WTC11 (cell line): ENCODE results near the gene IPCEF1. TPM values are rescaled to one million over a fixed set of nuclear protein-coding genes. Genes with fewer than 3 reads are reported as not detected.

Experiments
- ATAC-seq: fragments of 200-7000 bp; cut with Tn5 transposase; 2 replicates; pipeline ENCODE4 v1.10.0; 2021; ENCODE audit warnings: mild to moderate bottlenecking, moderate library complexity
- CTCF ChIA-PET: fragments of 300-600 bp; sonication (Branson Sonifier 250); formaldehyde crosslinking; loops from one replicate; lab custom pipeline; 2021; ENCODE audit warnings: antibody characterized with exemption; lab: Charles Lee
- POLR2A ChIA-PET: fragments of 350-600 bp; sonication (Branson Sonifier 250); formaldehyde crosslinking; loops from one replicate; lab custom pipeline; 2021; ENCODE audit warnings: antibody characterized with exemption; lab: Charles Lee
- DNase-seq: peaks from one replicate; pipeline ENCODE4 v3.0.0; 2021; ENCODE audit warnings: low spot score
- H3K27ac Mint-ChIP-seq: 2 replicates; pipeline ENCODE4 v1.8.0; 2021; ENCODE audit warnings: mixed read lengths
- H3K27me3 Mint-ChIP-seq: 2 replicates; pipeline ENCODE4 v1.8.0; 2021; ENCODE audit warnings: low read depth, mild to moderate bottlenecking, moderate library complexity, mixed read lengths
- H3K36me3 Mint-ChIP-seq: 2 replicates; pipeline ENCODE4 v1.8.0; 2021; ENCODE audit warnings: mixed read lengths
- H3K4me1 Mint-ChIP-seq: 2 replicates; pipeline ENCODE4 v1.8.0; 2022; ENCODE audit warnings: mixed read lengths
- H3K4me3 Mint-ChIP-seq: 2 replicates; pipeline ENCODE4 v1.8.0; 2021; ENCODE audit warnings: mild to moderate bottlenecking, moderate library complexity, mixed read lengths
- H3K9me3 Mint-ChIP-seq: 2 replicates; pipeline ENCODE4 v1.8.0; 2021; ENCODE audit warnings: mixed read lengths
- ELF4 ChIP-seq: sonication (generic); formaldehyde crosslinking; IDR thresholded peaks from 2 replicates; pipeline ENCODE4 v1.8.1; 2022; ENCODE audit warnings: low read depth, mild to moderate bottlenecking, moderate library complexity, missing genetic modification reagents
- ESRRA ChIP-seq: sonication (generic); formaldehyde crosslinking; IDR thresholded peaks from 2 replicates; pipeline ENCODE4 v1.8.1; 2022; ENCODE audit warnings: mild to moderate bottlenecking, missing genetic modification reagents, borderline replicate concordance
- FOXK1 ChIP-seq: sonication (generic); formaldehyde crosslinking; IDR thresholded peaks from 2 replicates; pipeline ENCODE4 v1.8.0; 2022; ENCODE audit warnings: mild to moderate bottlenecking, moderate library complexity, missing genetic modification reagents
- GABPB1 ChIP-seq: sonication (generic); formaldehyde crosslinking; IDR thresholded peaks from 2 replicates; pipeline ENCODE4 v1.8.1; 2023; ENCODE audit warnings: mild to moderate bottlenecking, missing genetic modification reagents
- GTF2I ChIP-seq: fragments of 250-450 bp; sonication (Bioruptor Pico); conservative IDR thresholded peaks from 2 replicates; pipeline ENCODE4 v1.4.0; 2021; ENCODE audit warnings: mild to moderate bottlenecking
- HMGA2 ChIP-seq: fragments of 250-450 bp; sonication (Bioruptor Pico); IDR thresholded peaks from 2 replicates; pipeline ENCODE4 v1.4.0; 2021; ENCODE audit warnings: mild to moderate bottlenecking, moderate library complexity
- JAZF1 ChIP-seq: fragments of 250-450 bp; sonication (Bioruptor Pico); IDR thresholded peaks from 2 replicates; pipeline ENCODE4 v1.9.0; 2021; ENCODE audit warnings: moderate library complexity, mild to moderate bottlenecking, inconsistent platforms
- JUN ChIP-seq: sonication (generic); formaldehyde crosslinking; IDR thresholded peaks from 2 replicates; pipeline ENCODE4 v1.8.0; 2023; ENCODE audit warnings: mild to moderate bottlenecking, missing genetic modification reagents
- KAT7 ChIP-seq: sonication (generic); formaldehyde crosslinking; IDR thresholded peaks from 2 replicates; pipeline ENCODE4 v1.8.1; 2023; ENCODE audit warnings: missing genetic modification reagents, mild to moderate bottlenecking, borderline replicate concordance
- NFYB ChIP-seq: sonication (generic); formaldehyde crosslinking; conservative IDR thresholded peaks from 2 replicates; pipeline ENCODE4 v1.8.0; 2022; ENCODE audit warnings: low read depth, missing genetic modification reagents
- NR1H2 ChIP-seq: sonication (generic); formaldehyde crosslinking; IDR thresholded peaks from 2 replicates; pipeline ENCODE4 v1.9.0; 2021; ENCODE audit warnings: mild to moderate bottlenecking, moderate library complexity, missing genetic modification reagents
- NR2C2 ChIP-seq: sonication (generic); formaldehyde crosslinking; IDR thresholded peaks from 2 replicates; pipeline ENCODE4 v1.8.0; 2022; ENCODE audit warnings: mild to moderate bottlenecking, missing genetic modification reagents
- OVOL2 ChIP-seq: fragments of 250-450 bp; sonication (Bioruptor Pico); IDR thresholded peaks from 2 replicates; pipeline ENCODE4 v1.9.0; 2021; ENCODE audit warnings: mild to moderate bottlenecking, borderline replicate concordance
- SMAD3 ChIP-seq: sonication (generic); formaldehyde crosslinking; IDR thresholded peaks from 2 replicates; pipeline ENCODE4 v1.8.0; 2022; ENCODE audit warnings: missing genetic modification reagents, mild to moderate bottlenecking, borderline replicate concordance
- SP1 ChIP-seq: sonication (generic); formaldehyde crosslinking; conservative IDR thresholded peaks from 2 replicates; pipeline ENCODE4 v1.8.1; 2022; ENCODE audit warnings: missing genetic modification reagents
- total RNA-seq: library from RNA; stranded (reverse); gene quantifications from 3 replicates; pipeline ENCODE4 v1.2.3, GENCODE V29; 2021
- TF ChIP-seq, protein P1 (sequence below): fragments of 250-450 bp; sonication (Bioruptor Pico); IDR thresholded peaks from 2 replicates; pipeline ENCODE4 v1.8.0; 2021; ENCODE audit warnings: mild to moderate bottlenecking
- TF ChIP-seq, protein P2 (sequence below): sonication (generic); formaldehyde crosslinking; IDR thresholded peaks from 2 replicates; pipeline ENCODE4 v1.8.0; 2023; ENCODE audit warnings: mild to moderate bottlenecking, missing genetic modification reagents
- TF ChIP-seq, protein P3 (sequence below): sonication (generic); formaldehyde crosslinking; IDR thresholded peaks from 2 replicates; pipeline ENCODE4 v1.8.1; 2023; ENCODE audit warnings: mild to moderate bottlenecking, missing genetic modification reagents, borderline replicate concordance
- TF ChIP-seq, protein P4 (sequence below): fragments of 200-600 bp; IDR thresholded peaks from 2 replicates; pipeline ENCODE4 v1.8.0; 2022; ENCODE audit warnings: antibody characterized with exemption
- TF ChIP-seq, protein P5 (sequence below): fragments of 250-450 bp; sonication (Bioruptor Pico); IDR thresholded peaks from 2 replicates; pipeline ENCODE4 v1.9.0; 2021; ENCODE audit warnings: mild to moderate bottlenecking
- TF ChIP-seq, protein P6 (sequence below): fragments of 250-450 bp; sonication (Bioruptor Pico); IDR thresholded peaks from 2 replicates; pipeline ENCODE4 v1.9.0; 2021; ENCODE audit warnings: moderate library complexity, mild to moderate bottlenecking, inconsistent platforms, borderline replicate concordance
- TF ChIP-seq, protein P7 (sequence below): sonication (generic); formaldehyde crosslinking; IDR thresholded peaks from 2 replicates; pipeline ENCODE4 v1.8.1; 2023; ENCODE audit warnings: mild to moderate bottlenecking, missing genetic modification reagents

The IPCEF1 gene
- total RNA-seq, 1 experiment from 2014 or later: 1.3 TPM

DNA sequence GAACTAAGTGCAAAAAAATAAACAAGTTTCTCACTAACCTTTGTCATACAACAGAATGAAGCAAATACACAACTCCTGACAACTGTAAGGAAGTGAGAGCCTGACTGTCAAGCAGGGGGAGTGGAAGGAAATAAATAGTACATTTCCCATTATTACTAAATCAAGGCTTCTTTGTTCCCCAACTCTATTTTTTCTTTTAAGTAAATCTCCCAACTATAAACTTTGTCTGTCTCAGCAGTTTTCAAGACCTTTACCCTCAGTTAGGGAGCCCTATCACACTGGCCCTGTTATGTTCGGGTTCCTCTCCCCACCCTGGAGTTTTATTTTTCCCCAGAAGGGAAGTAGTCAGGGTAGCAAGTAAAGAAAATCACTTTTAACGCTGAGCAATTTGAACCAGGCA, 24.1 kb upstream of the IPCEF1 start:
- Mint-ChIP-seq H3K4me3 (no peak overlapping the region), H3K36me3 (no peaks in the 10 kb centered on the region), H3K4me1 (peaks cover 16% of the 10 kb centered on the region), H3K27me3 (no peaks in the 10 kb centered on the region), H3K9me3 (peaks cover 7% of the 10 kb centered on the region; the same call in 1 of the 2 replicates), H3K27ac (no peak overlapping the region)
- ChIA-PET CTCF (no interaction called here), POLR2A (no interaction called here)
- no peak for TF ChIP-seq ESRRA (CRISPR knock-in tag)
- no peak for TF ChIP-seq GTF2I
- TF ChIP-seq, protein P1, sequence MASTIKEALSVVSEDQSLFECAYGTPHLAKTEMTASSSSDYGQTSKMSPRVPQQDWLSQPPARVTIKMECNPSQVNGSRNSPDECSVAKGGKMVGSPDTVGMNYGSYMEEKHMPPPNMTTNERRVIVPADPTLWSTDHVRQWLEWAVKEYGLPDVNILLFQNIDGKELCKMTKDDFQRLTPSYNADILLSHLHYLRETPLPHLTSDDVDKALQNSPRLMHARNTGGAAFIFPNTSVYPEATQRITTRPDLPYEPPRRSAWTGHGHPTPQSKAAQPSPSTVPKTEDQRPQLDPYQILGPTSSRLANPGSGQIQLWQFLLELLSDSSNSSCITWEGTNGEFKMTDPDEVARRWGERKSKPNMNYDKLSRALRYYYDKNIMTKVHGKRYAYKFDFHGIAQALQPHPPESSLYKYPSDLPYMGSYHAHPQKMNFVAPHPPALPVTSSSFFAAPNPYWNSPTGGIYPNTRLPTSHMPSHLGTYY: no peak
- TF ChIP-seq, protein P2, sequence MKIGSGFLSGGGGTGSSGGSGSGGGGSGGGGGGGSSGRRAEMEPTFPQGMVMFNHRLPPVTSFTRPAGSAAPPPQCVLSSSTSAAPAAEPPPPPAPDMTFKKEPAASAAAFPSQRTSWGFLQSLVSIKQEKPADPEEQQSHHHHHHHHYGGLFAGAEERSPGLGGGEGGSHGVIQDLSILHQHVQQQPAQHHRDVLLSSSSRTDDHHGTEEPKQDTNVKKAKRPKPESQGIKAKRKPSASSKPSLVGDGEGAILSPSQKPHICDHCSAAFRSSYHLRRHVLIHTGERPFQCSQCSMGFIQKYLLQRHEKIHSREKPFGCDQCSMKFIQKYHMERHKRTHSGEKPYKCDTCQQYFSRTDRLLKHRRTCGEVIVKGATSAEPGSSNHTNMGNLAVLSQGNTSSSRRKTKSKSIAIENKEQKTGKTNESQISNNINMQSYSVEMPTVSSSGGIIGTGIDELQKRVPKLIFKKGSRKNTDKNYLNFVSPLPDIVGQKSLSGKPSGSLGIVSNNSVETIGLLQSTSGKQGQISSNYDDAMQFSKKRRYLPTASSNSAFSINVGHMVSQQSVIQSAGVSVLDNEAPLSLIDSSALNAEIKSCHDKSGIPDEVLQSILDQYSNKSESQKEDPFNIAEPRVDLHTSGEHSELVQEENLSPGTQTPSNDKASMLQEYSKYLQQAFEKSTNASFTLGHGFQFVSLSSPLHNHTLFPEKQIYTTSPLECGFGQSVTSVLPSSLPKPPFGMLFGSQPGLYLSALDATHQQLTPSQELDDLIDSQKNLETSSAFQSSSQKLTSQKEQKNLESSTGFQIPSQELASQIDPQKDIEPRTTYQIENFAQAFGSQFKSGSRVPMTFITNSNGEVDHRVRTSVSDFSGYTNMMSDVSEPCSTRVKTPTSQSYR: no peak
- TF ChIP-seq NR2C2 (CRISPR knock-in tag): no peak
- DNase-seq (no peak), ATAC-seq (no peak)

DNA sequence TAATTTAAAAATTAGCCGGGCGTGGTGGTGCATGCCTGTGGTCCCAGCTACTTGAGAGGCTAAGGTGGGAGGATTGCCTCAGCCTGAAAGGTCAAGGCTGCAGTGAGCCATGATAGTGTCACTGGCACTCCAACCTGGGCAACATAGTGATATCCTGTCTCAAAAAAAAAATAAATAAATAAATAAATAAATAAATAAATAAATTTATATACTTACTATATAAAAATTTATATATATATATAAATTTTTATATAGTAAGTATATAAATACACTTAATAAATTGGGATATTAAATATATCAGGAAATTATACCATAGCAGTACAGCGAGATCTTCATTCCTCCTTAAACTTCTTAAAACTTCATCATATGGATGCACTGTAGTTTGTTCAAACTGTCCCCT, 23.0 kb upstream of the IPCEF1 start:
- ATAC-seq: no peak
- H3K27me3 Mint-ChIP-seq: no peaks in the 10 kb centered on the region
- TF ChIP-seq, protein P3, sequence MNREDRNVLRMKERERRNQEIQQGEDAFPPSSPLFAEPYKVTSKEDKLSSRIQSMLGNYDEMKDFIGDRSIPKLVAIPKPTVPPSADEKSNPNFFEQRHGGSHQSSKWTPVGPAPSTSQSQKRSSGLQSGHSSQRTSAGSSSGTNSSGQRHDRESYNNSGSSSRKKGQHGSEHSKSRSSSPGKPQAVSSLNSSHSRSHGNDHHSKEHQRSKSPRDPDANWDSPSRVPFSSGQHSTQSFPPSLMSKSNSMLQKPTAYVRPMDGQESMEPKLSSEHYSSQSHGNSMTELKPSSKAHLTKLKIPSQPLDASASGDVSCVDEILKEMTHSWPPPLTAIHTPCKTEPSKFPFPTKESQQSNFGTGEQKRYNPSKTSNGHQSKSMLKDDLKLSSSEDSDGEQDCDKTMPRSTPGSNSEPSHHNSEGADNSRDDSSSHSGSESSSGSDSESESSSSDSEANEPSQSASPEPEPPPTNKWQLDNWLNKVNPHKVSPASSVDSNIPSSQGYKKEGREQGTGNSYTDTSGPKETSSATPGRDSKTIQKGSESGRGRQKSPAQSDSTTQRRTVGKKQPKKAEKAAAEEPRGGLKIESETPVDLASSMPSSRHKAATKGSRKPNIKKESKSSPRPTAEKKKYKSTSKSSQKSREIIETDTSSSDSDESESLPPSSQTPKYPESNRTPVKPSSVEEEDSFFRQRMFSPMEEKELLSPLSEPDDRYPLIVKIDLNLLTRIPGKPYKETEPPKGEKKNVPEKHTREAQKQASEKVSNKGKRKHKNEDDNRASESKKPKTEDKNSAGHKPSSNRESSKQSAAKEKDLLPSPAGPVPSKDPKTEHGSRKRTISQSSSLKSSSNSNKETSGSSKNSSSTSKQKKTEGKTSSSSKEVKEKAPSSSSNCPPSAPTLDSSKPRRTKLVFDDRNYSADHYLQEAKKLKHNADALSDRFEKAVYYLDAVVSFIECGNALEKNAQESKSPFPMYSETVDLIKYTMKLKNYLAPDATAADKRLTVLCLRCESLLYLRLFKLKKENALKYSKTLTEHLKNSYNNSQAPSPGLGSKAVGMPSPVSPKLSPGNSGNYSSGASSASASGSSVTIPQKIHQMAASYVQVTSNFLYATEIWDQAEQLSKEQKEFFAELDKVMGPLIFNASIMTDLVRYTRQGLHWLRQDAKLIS (CRISPR knock-in tag): no peak
- TF ChIP-seq HMGA2 (peak; percentile 75; the same call in 1 of the 2 replicates), NR1H2 (CRISPR knock-in tag) (no peak), JUN (no peak), GABPB1 (CRISPR knock-in tag) (no peak)
- CTCF ChIA-PET: interaction anchor here (0.6 kb wide), 1 partner anchor 88 kb away, joined by 6 read pairs; no protein-coding TSS in a partner anchor
- no peak overlapping the region for H3K27ac Mint-ChIP-seq
- H3K4me3 Mint-ChIP-seq: no peak overlapping the region
- POLR2A ChIA-PET: no interaction called here
- peaks cover 8% of the 10 kb centered on the region for H3K9me3 Mint-ChIP-seq
- no peak for DNase-seq
- no peaks in the 10 kb centered on the region for H3K36me3 Mint-ChIP-seq
- peaks cover 16% of the 10 kb centered on the region for H3K4me1 Mint-ChIP-seq

DNA sequence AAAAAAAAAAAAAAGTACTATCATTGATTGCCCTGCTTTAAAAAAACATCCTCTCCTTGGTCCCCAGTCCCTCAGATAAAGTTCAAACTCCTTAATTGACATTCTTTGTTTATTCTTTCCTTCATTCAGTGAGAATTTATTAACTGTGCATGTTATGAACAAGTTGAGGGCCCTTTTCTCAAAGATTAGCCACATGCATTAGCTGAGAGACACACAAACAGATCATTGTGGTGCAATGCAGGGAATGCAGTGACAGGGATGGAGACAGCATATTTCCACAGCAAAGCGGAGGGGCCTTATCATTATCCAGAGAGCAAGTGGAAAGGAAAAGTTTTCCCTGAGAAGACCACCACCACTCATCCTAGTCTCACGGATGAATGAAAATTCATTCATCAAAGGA, 21.9 kb upstream of the IPCEF1 start:
- H3K27me3 Mint-ChIP-seq: no peaks in the 10 kb centered on the region

More for the DNA sequence above, 21.9 kb upstream of the IPCEF1 start:
- POLR2A ChIA-PET: no interaction called here
- CTCF ChIA-PET: interaction anchor here (0.6 kb wide), 1 partner anchor 79 kb away, joined by 5 read pairs; no protein-coding TSS in a partner anchor
- TF ChIP-seq KAT7 (no peak), OVOL2 (no peak), JAZF1 (CRISPR knock-in tag) (no peak), NFYB (CRISPR knock-in tag) (no peak), FOXK1 (CRISPR knock-in tag) (no peak), SP1 (CRISPR knock-in tag) (no peak), ELF4 (CRISPR knock-in tag) (no peak), SMAD3 (CRISPR knock-in tag) (no peak)
- TF ChIP-seq, protein P4, sequence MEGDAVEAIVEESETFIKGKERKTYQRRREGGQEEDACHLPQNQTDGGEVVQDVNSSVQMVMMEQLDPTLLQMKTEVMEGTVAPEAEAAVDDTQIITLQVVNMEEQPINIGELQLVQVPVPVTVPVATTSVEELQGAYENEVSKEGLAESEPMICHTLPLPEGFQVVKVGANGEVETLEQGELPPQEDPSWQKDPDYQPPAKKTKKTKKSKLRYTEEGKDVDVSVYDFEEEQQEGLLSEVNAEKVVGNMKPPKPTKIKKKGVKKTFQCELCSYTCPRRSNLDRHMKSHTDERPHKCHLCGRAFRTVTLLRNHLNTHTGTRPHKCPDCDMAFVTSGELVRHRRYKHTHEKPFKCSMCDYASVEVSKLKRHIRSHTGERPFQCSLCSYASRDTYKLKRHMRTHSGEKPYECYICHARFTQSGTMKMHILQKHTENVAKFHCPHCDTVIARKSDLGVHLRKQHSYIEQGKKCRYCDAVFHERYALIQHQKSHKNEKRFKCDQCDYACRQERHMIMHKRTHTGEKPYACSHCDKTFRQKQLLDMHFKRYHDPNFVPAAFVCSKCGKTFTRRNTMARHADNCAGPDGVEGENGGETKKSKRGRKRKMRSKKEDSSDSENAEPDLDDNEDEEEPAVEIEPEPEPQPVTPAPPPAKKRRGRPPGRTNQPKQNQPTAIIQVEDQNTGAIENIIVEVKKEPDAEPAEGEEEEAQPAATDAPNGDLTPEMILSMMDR: no peak
- TF ChIP-seq, protein P5, sequence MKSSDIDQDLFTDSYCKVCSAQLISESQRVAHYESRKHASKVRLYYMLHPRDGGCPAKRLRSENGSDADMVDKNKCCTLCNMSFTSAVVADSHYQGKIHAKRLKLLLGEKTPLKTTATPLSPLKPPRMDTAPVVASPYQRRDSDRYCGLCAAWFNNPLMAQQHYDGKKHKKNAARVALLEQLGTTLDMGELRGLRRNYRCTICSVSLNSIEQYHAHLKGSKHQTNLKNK (CRISPR knock-in tag): no peak
- TF ChIP-seq, protein P6, sequence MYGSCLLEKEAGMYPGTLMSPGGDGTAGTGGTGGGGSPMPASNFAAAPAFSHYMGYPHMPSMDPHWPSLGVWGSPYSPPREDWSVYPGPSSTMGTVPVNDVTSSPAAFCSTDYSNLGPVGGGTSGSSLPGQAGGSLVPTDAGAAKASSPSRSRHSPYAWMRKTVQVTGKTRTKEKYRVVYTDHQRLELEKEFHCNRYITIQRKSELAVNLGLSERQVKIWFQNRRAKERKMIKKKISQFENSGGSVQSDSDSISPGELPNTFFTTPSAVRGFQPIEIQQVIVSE (CRISPR knock-in tag): no peak
- TF ChIP-seq, protein P7, sequence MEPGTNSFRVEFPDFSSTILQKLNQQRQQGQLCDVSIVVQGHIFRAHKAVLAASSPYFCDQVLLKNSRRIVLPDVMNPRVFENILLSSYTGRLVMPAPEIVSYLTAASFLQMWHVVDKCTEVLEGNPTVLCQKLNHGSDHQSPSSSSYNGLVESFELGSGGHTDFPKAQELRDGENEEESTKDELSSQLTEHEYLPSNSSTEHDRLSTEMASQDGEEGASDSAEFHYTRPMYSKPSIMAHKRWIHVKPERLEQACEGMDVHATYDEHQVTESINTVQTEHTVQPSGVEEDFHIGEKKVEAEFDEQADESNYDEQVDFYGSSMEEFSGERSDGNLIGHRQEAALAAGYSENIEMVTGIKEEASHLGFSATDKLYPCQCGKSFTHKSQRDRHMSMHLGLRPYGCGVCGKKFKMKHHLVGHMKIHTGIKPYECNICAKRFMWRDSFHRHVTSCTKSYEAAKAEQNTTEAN (CRISPR knock-in tag): no peak
- DNase-seq (no peak), ATAC-seq (no peak)
- Mint-ChIP-seq H3K9me3 (peaks cover 18% of the 10 kb centered on the region), H3K27ac (no peak overlapping the region), H3K36me3 (no peaks in the 10 kb centered on the region), H3K4me3 (no peak overlapping the region), H3K4me1 (peaks cover 16% of the 10 kb centered on the region)
